Activated CD8-positive, alpha-beta T cell treated with anti-CD3 and anti-CD28 coated beads, Interleukin-2, amount 10 ng/mL, durations not matched to agents 7 days and 5 days (primary cell): Measurements from ENCODE around the gene BRF1. TPM values are rescaled to one million over a fixed set of nuclear protein-coding genes. Genes with fewer than 3 reads are reported as not detected.
A peak's percentile ranks its signal among the peaks of the same experiment; 100 is the strongest.

Source experiments
- ATAC-seq: fragments of 150-1000 bp; cut with Tn5 transposase; one replicate; pipeline ENCODE4 v1.10.0; 2021; ENCODE audit warnings: moderate library complexity
- CTCF ChIA-PET: fragments of 350-600 bp; sonication (Branson Sonifier 250); formaldehyde crosslinking; loops from one replicate; lab custom pipeline; 2021; ENCODE audit warnings: antibody characterized with exemption; lab: Charles Lee
- POLR2A ChIA-PET: fragments of 350-600 bp; sonication (Branson Sonifier 250); formaldehyde crosslinking; loops from one replicate; lab custom pipeline; 2021; ENCODE audit warnings: antibody characterized with exemption; lab: Charles Lee
- DNase-seq: peaks from one replicate; pipeline ENCODE4 v3.0.0-alpha.2; 2020
- H3K27ac Mint-ChIP-seq: one replicate; pipeline ENCODE4 v1.8.0; 2021; ENCODE audit warnings: mild to moderate bottlenecking, mixed read lengths
- H3K27me3 Mint-ChIP-seq: one replicate; pipeline ENCODE4 v1.8.0; 2021; ENCODE audit warnings: low read depth, mixed read lengths
- H3K36me3 Mint-ChIP-seq: one replicate; pipeline ENCODE4 v1.8.0; 2021; ENCODE audit warnings: low read depth, mixed read lengths
- H3K4me1 Mint-ChIP-seq: one replicate; pipeline ENCODE4 v1.8.0; 2021; ENCODE audit warnings: low read depth, mixed read lengths
- H3K4me3 Mint-ChIP-seq: one replicate; pipeline ENCODE4 v1.8.0; 2021; ENCODE audit warnings: mild to moderate bottlenecking, mixed read lengths
- H3K9me3 Mint-ChIP-seq: one replicate; pipeline ENCODE4 v1.8.0; 2022; ENCODE audit warnings: mixed read lengths; ENCODE audit not compliant: insufficient read depth
- total RNA-seq, 2 experiments: library from RNA; stranded (reverse); gene quantifications; one replicate each; pipeline ENCODE4 v1.2.3, GENCODE V29; 2021

BRF1 gene
- total RNA-seq, 2 experiments from 2014 or later: 42.1 to 44.7 TPM

DNA sequence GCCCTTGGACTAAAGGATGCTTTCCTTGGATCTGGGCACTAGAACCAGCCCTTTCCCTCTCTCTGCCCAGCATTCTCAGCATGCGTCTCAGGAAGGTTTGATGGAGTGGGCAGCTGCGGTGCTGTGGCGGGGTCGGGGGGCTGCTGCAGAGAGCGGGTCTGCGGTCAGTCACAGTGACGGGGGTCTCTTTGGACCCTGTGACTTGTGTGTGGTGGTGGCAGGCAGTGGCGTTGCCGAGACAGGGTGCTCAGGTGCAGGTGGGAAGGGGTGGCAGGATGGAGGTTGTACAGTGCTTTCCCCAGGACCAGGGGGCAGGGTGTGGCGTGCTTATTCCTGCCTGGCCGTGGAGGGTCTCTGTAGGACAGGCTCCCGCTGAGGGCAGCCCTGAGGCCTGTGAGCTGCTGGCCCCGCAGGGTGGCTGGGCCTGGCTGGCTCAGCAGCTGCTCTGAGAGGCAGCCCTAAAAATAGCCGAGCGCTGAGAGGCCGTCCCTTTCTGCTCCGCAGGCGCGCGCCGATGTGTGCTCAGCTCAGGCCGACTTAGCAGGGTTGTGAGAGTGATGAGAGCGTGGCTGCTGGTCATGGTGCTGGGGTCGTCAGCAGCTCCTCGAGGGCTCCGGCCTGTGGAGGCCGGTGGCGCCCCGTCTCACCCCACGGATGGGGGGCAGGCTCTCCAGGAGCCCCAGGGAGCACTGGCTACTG, 23.4 kb upstream of the BRF1 start:
- DNase-seq: no peak
- Mint-ChIP-seq H3K9me3 (no peaks in the 10 kb centered on the region), H3K36me3 (peaks cover 2% of the 10 kb centered on the region), H3K4me1 (peaks cover 8% of the 10 kb centered on the region), H3K4me3 (no peak overlapping the region), H3K27ac (no peak overlapping the region), H3K27me3 (no peaks in the 10 kb centered on the region)
- ATAC-seq: no peak
- ChIA-PET CTCF (no interaction called here), POLR2A (no interaction called here)

DNA sequence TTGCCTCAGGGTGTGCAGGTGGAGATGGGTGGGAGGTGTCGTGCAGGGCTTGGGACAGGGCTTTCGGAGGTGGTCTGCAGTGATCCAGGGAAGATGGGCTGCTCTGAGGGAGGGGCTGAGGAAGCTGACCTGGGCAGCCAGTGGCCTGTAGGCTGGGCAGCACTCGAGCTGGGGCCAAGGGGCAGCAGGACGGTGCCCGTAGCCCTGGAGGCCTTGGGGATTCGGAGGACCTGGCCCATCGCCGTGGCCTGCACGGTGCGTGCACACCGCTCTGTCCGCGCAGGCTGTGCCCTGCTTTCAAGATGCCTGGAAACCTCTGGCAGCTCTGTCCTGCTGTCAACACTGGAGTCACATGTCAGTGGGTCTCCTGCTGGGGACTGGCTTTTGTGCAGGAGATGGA, 22.9 kb upstream of the BRF1 start:
- Mint-ChIP-seq H3K4me1 (peaks cover 7% of the 10 kb centered on the region), H3K36me3 (peaks cover 2% of the 10 kb centered on the region), H3K27me3 (no peaks in the 10 kb centered on the region), H3K4me3 (no peak overlapping the region), H3K9me3 (no peaks in the 10 kb centered on the region), H3K27ac (no peak overlapping the region)
- DNase-seq (no peak), ATAC-seq (no peak)
- CTCF ChIA-PET: no interaction called here
- POLR2A ChIA-PET: no interaction called here

DNA sequence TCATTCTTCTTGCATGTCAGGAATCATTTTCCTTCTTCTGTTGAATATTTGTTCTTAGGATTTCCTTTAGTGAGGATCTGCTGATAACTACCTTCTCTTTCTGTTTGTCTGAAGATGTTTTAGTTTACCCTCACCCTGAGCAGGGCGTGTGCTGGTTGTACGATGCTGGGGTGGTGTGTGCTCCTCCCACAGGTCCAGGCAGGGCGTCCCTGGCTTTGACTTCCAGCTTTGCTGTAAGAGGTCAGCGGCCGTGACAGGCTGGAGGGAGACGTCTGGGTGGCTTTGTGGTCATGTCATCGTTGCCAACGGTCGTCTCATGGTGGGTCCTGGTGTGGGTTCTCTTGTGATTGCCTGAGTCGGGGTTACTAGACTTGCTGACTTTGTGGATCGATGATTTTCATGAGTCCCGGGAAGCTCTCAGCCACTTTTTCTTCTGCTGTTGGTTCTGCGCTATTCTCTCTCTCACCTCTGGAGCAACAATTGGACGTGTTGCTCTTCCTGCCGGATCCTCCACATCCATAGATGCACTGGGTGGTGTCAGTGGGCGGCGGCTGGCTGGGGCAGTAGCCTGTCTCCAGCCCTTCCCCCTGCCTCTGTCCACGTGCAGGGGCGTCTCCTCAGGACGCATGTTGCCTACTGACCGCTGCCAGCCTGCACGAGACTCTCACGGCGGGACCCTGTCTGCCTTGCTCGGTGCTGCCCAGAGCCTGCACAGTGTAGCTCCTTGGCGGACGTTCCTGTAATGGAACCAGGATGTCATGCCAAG, 22.2 kb upstream of the BRF1 start:
- Mint-ChIP-seq H3K9me3 (no peaks in the 10 kb centered on the region), H3K4me3 (no peak overlapping the region), H3K27ac (no peak overlapping the region), H3K27me3 (no peaks in the 10 kb centered on the region), H3K36me3 (peaks cover 2% of the 10 kb centered on the region), H3K4me1 (peaks cover 7% of the 10 kb centered on the region)
- ChIA-PET POLR2A (no interaction called here), CTCF (no interaction called here)
- DNase-seq: no peak
- ATAC-seq: no peak

DNA sequence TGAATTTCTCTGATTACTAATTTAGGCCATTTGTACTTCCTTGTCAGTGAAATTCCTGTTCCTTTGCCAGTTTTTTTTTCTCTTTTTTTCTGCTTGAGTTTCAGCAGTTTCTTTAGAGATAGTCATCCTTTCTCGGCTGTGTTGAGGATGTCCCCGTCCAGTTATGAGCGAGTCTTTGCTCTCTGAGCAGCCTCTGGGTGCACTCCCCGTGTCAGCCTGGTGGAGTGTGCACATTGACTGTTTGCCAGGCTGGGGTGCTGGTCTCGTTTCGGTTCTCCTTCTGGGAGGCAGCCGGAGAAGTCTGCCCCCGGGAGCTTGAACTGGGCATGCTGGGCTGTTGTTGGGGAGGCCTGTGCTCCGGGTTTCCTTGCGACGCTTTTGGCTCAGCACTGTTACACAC, 16.7 kb upstream of the BRF1 start:
- H3K4me3 Mint-ChIP-seq: no peak overlapping the region
- ChIA-PET CTCF (no interaction called here), POLR2A (interaction anchor here (4.6 kb wide), 1 partner anchor 17 kb away, joined by 56 read pairs; the partner anchor contains the start of gene BRF1)
- H3K4me1 Mint-ChIP-seq: peaks cover 38% of the 10 kb centered on the region
- ATAC-seq (no peak), DNase-seq (no peak)
- no peaks in the 10 kb centered on the region for H3K27me3 Mint-ChIP-seq
- peaks cover 2% of the 10 kb centered on the region for H3K36me3 Mint-ChIP-seq
- H3K9me3 Mint-ChIP-seq: no peaks in the 10 kb centered on the region
- H3K27ac Mint-ChIP-seq: no peak overlapping the region

DNA sequence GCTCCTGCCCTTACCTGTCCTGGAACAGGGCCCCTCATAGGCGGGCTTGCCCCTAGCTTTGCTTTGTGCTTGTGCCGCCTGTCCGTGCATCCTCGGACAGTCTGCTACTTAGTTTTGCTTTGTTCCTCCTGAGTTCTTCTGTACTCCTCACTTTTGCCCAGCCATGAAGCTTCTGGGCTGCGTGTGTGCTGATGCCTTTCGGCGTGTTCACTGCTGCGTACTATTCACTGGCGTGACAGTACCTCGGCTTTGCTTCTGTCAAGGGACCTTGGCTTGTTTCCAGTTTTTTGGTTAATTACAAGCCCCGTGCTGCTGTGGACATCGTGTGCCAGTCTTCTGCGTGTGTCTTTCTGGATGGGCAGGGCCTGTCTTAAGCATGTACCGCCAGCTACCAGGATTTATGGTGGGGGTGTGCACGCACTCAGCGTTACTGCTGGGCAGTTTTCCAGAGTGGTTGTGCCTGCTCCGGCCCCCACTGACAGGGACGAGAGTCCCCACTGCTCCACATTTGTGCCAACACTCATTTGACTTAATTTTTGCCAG, 16.2 kb upstream of the BRF1 start:
- Mint-ChIP-seq H3K27me3 (no peaks in the 10 kb centered on the region), H3K4me1 (peaks cover 37% of the 10 kb centered on the region), H3K27ac (no peak overlapping the region), H3K4me3 (peak overlapping the region; percentile 28), H3K36me3 (peaks cover 2% of the 10 kb centered on the region), H3K9me3 (no peaks in the 10 kb centered on the region)
- CTCF ChIA-PET: no interaction called here
- POLR2A ChIA-PET: interaction anchor here (4.6 kb wide), 1 partner anchor 16 kb away, joined by 56 read pairs; the partner anchor contains the start of gene BRF1
- DNase-seq: no peak
- no peak for ATAC-seq

DNA sequence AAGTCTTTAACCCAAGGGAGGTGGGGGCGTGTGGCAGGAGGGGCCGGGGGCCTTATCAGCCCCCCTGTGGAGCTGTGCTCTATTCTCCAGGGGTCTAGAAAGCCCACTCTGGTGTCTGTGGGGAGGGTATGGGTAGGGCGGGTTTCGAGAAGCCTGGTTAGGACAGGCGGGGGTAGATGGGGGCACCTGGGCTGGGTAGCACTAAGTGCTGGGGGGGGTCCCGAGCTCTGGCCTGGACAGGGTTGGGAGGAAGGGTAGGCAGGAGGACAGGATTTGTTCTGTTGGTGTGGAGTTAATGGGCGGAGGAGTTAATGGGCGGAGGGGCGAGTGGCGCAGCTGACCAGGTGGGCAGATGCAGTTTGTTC, 15.8 kb upstream of the BRF1 start:
- ATAC-seq (no peak), DNase-seq (no peak)
- H3K27ac Mint-ChIP-seq: no peak overlapping the region
- H3K36me3 Mint-ChIP-seq: peaks cover 2% of the 10 kb centered on the region
- H3K9me3 Mint-ChIP-seq: no peaks in the 10 kb centered on the region
- H3K4me3 Mint-ChIP-seq: peak overlapping the region; percentile 28
- CTCF ChIA-PET: no interaction called here
- POLR2A ChIA-PET: interaction anchor here (1.1 to 4.6 kb wide), 2 partner anchors 9 to 16 kb away, joined by 3 to 56 read pairs; partner anchors contain the start of gene BRF1
- no peaks in the 10 kb centered on the region for H3K27me3 Mint-ChIP-seq
- H3K4me1 Mint-ChIP-seq: peaks cover 37% of the 10 kb centered on the region

DNA sequence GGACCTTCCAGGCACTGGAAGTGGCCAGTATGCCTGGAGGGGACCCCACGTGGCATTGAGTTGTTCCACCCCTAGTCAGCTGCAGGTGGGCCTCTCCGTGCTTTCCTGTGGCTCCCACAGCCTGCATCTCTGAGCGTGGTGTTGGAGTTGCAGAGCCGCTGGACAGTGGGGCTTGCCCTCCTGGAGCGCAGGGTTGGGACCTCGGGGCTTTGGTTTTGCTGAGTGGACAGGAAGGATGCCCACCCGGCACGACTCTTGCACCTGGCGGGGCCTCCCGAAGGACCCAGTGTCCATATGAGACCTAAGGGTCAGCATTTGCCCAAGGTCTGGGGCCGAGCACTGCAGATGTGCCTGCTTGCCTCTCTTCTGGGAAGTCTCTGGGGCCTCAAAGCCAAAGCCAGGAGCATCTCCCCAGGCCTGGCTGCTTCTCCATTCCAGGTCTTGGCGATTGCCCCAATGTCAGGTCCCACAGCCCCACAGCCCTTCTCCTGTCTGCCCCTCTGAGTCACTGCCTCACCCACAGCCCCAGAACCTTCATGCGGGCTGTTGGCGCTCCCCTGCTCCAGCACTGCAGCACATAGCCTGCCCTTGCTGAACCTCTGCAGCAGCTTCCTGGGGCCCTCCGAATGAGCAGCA, 15.3 kb upstream of the BRF1 start:
- Mint-ChIP-seq H3K4me3 (peak overlapping the region; percentile 88), H3K27me3 (no peaks in the 10 kb centered on the region), H3K4me1 (peaks cover 37% of the 10 kb centered on the region), H3K27ac (peak overlapping the region; percentile 84), H3K9me3 (no peaks in the 10 kb centered on the region), H3K36me3 (peaks cover 1% of the 10 kb centered on the region)
- ChIA-PET CTCF (no interaction called here), POLR2A (interaction anchor here (1.1 to 4.6 kb wide), 2 partner anchors 9 to 15 kb away, joined by 3 to 56 read pairs; partner anchors contain the start of gene BRF1)
- ATAC-seq: no peak
- no peak for DNase-seq

DNA sequence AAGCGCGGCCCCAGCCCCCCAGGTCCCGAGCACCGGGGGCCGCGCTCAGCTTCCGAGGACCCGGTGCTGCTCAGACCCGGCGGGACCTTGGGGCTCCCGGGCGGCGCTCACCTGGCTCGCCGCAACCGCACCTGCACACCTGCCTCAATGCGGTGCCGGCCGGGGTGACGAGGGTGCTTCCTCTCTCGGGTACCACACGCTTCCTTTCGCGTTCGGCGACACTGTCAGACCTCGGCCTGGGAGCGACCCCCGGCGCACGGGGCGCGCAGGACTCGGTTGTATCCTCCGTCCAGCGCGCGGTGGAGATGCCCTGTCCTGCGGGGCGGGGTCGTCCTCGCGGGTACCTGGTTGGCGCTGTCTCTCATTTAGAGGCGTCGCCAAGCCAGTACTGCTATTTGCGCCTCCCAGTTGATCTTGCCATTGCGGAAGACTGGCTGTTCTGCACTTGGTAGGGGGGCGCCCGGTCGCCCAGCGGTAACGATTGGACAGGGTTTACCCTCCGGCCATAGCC, 14.5 kb upstream of the BRF1 start:
- H3K9me3 Mint-ChIP-seq: no peaks in the 10 kb centered on the region
- ChIA-PET CTCF (interaction anchor here (1.0 to 2.7 kb wide), 3 partner anchors 14 to 165 kb away, joined by 3 to 13 read pairs (median 3); partner anchors contain the start of gene BRF1), POLR2A (interaction anchor here (2.2 to 4.6 kb wide), 3 partner anchors 10 to 22 kb away, joined by 12 to 56 read pairs (median 13); partner anchors contain the start of gene BRF1)
- peak overlapping the region; percentile 84 for H3K27ac Mint-ChIP-seq
- H3K4me1 Mint-ChIP-seq: peaks cover 37% of the 10 kb centered on the region
- H3K27me3 Mint-ChIP-seq: no peaks in the 10 kb centered on the region
- DNase-seq: peak; percentile 67
- ATAC-seq: peak; percentile 29
- peak overlapping the region; percentile 88 for H3K4me3 Mint-ChIP-seq
- H3K36me3 Mint-ChIP-seq: no peaks in the 10 kb centered on the region

DNA sequence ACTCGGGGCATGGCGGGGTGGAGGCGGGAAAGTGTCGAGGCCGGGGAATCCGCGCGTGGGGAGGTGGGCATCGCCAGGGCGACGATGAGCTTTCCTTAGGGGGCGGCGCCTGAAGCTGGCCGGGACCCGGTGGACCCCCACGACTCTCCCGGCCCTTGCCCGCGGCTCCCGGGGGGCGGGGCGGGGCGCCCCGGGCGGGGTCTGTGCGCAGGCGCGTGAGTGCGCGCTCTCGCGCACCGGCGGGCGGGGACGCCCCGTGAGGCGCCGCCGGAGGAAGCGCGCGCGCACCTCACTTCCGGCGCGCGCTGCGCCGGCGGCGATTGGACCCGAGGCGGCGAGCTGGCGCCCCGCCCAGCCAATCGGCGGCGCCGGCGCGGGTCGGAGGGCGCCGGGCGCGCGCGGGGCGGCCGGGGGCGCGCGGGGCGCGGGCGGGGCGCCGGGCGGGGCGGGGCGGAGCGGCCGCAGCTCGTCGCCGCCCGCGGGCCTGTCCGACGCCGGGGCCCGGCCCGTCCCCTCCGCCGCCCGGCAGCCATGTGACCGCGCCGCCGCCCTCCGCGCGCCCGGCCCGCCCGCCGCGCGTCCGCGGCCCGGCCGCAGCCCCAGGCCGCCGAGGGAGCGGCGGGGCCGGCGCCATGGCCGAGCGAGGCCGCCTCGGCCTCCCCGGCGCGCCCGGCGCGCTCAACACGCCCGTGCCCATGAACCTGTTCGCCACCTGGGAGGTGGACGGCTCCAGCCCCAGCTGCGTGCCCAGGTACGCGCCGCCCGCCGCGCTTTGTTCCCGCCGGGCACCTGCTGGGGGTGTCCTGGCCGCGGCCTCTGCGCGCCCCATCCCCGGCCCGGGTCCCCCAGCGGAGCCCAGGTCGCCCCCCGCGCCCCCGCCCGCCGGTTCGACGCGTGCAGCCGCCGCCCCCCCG, 13.7 kb upstream of the BRF1 start, which contains the start of gene PACS2:
Gene PACS2 (plus strand): TSS at position 462 of the 914 bp plus-strand sequence. CDS start 171 bp downstream, at position 633.
- CTCF ChIA-PET: interaction anchor here (1.0 to 2.7 kb wide), 6 partner anchors 9 to 214 kb away, joined by 3 to 13 read pairs (median 3); partner anchors contain the start of gene BRF1
- ATAC-seq (peak; percentile 80), DNase-seq (peak; percentile 75)
- Mint-ChIP-seq H3K4me3 (peak within 1 kb of the TSS; percentile 88), H3K4me1 (peaks cover 37% of the 10 kb centered on the region), H3K27ac (peak within 1 kb of the TSS; percentile 84), H3K27me3 (no peaks in the 10 kb centered on the region), H3K36me3 (no peaks in the 10 kb centered on the region), H3K9me3 (no peaks in the 10 kb centered on the region)
- POLR2A ChIA-PET: interaction anchor here (0.9 to 4.6 kb wide), 5 partner anchors 10 to 562 kb away, joined by 3 to 56 read pairs (median 12); partner anchors contain the start of genes BRF1 and SIVA1
